Stimulated activated CD8-positive, alpha-beta memory T cell treated with anti-CD3 and anti-CD28 coated beads, Interleukin-4, amount 100 ng/mL, for 1 hour (primary cell): Measurements from ENCODE around the gene SH2D2A.
"Not testable (repeated sequence)": the region's sequence is repeated elsewhere in the genome, so short reads cannot be mapped to it uniquely, and the experiment has no call there.

Source experiments
- DNase-seq, 2 donors: peaks; one replicate each; pipeline ENCODE4 v3.0.0-alpha.2; 2020; ENCODE audit warnings: low read depth in 2 of 2, low spot score in 1 of 2

The SH2D2A gene

DNA sequence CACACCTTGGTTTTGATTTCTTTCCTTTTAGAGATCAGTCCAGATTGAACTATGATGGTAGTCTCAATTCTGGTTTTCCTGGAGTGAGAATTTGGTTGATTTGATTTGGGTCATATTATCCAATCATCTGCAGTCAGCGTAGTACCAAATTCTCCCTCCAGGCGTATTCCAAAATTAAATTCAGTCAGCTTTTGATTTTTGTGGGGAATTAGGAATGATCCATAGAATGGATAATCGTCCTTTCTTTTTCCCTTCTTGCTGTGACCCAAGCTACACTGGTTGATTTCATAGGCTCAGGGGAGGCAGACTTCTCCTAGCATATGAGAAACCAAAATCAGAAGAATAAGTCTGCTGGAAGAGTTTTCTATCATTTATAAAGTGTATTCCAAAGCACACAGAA lies 44.4 kb downstream of the SH2D2A start:
- DNase-seq, result no peak

DNA sequence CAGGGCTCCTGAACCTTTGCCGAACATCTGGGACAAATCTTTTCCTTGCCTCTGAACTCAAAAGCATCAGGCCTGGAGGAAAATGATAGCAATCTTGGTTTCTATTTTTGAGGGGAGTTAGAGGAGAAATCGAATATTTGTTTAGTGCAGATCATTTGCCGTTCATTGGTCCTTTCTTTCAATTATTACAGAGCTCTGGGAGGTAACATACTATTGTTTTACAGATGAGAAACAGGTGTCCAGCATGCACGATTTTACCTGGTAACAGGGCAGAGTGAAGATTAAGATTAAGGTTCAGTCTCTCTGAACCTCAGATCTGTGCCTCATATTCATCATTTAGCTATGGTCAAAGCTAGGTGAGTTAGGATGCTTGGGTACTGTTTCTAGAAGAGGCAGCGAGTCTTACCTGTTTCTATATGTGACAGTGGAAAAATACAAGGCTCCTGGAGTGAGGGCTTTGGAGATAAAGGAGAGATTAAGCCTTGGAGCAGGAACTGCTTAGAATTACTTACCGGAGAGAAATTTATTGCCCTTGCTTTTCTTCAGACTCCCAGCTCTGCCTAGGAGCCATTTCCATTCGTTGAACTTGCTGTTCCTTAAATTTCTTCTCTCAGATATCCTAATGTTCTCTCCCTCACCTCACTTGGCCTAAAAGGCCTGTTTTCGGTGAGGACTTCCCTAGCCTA lies 47.9 kb downstream of the SH2D2A start:
- no peak for DNase-seq

DNA sequence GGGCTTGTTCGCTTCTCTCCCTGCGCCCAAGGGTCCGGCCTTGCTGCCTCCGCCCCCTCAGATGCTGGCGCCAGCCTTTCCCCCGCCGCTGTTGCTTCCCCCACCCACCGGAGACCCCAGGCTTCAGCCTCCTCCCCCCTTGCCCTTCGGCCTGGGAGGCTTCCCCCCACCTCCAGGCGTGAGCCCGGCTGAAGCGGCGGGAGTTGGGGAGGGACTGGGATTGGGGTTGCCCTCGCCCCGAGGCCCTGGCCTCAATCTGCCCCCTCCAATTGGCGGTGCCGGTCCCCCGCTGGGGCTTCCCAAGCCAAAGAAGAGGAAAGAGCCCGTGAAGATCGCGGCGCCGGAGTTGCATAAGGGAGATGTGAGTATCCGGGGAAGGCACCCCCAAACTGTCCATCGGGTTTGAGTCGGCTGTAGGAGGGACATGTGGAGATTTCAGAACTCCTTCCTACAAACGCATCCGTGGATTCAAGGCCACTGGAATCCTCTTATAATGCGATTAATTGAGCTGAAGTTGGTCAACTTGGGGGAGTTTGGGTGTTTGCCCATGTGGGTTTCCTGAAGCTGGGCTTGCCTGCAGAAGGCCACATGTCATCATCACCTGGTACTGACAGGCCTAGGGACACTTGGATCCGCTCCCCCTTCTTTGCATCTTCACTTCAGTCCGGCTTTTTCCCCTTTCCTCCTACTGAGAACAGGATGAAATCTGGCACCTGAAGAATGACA lies 48.6 kb downstream of the SH2D2A start:
- DNase-seq, result no peak

DNA sequence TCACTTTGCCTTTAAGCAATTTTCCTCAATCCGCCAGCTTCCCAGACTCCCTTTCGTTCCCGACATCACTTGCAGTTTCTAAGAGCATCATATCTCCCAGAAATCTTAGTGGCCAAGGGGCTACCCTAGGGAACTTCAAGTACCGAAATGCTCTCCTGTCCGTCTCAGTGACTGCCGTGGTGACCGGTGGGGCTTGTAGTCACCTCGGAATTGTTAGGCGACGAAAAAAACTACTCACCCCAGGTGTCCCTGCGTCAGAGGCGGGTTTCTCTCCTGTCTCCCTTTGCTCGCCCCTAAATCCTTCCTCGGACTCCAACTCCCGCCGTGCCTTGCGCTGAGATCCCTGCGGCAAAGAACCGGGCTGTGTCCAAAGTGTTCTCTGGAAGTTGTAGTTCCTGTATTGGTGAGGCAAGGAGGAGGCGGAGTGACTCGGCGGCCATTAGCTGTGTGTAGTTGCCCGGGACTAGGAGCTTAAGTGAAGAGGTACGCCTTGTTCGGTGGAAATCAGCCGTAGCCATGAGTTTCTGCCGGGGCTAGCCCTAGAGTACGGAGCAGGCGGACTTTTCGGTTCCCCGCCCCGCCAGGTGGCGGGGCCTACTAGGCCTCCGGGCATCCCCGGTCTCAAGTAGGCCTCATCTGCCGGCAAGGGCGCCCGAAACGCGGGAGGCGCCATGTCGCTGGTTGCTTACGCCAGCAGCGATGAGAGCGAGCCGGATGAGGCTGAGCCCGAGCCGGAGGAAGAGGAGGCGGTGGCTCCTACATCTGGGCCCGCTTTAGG lies 49.4 kb downstream of the SH2D2A start, which contains the start of gene PRCC:
Gene PRCC, plus strand, starts transcription at position 435 of the 778 bp plus-strand sequence. Its CDS starts 237 bp downstream, at position 672.
- peak; percentile 84 to 91 for DNase-seq

DNA sequence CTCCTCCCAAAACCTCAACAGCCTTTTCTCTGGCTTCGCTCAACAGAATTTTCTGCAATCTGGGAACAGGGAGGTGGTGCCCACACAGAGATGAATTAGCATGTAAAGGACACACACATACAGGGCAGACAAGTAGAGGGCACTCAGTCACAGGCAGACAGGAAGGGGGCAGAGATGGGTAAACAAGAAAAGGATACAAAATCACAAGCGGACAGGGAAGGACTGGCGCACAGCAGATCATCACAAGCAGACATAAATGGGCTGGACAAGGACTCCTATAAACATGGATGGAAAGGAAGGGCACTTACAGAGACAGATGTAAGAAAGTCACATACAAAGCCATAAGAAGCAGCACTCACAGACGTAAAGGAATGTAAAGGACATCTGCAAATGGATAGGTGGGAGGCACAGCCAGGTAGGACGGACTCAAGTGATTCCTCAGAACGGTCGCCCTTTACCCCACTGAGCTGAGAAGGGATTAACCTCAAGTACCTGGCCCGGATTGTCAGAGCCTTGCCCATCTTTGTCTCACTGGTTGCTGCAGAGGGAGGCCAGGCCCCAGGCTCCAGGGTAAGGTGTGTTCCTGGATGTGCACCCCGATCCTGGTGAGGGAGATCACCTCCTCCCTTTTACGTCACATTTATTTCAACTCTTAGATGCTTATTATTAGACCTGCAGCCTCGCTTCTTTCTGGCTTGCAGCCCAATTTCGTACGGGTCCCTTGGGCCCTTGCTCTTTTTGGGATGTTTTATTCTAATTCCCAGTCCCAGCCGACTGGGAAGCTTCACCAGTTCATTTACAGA lies 50.1 kb downstream of the SH2D2A start:
- DNase-seq, result no peak

DNA sequence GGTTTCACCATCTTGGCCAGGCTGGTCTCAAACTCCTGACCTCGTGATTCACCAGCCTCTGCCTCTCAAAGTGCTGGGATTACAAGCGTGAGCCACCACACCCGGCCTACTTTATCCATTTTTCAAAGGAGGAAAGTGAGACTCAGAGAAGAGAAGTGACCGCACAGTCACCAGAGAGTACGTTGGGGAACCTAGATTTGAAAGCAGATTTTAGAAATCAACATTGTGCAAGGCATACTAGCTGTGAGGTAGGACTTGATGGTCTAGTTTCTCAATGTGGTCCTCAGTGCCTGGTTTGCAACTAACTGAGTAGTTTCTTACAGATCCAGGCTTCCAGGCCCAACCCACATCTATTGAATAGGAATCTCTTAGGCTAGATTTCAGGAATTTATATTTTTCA lies 51.0 kb downstream of the SH2D2A start:
- no peak for DNase-seq

DNA sequence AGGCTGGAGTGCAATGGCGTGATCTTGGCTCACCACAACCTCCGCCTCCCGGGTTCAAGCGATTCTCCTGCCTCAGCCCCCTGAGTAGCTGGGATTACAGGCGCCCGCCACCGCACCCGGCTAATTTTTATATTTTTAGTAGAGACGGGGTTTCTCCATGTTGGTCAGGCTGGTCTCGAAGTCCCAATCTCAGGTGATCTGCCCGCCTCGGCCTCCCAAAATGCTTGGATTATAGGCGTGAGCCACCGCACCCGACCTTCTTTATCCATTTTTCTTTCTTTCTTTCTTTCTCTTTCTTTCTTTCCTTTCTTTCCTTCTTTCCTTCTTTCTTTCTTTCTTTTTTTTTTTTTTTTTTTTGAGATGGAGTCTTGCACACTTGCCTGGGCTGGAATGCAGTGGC lies 51.5 kb downstream of the SH2D2A start:
- not testable (repeated sequence) for DNase-seq

DNA sequence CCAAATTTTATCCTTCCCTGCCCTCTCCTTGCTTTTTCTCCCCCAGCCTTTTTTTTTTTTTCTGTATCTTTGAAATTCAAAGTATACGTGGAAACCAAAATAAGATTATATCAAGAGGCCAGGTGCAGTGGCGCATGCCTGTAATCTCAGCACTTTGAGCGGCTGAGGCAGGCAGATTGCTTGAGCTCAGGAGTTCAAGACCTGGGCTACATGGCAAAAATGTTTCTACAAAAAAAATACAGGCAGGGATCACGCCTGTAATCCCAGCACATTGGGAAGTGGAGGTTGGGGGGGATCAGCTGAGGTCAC lies 55.9 kb downstream of the SH2D2A start:
- DNase-seq, result no peak

DNA sequence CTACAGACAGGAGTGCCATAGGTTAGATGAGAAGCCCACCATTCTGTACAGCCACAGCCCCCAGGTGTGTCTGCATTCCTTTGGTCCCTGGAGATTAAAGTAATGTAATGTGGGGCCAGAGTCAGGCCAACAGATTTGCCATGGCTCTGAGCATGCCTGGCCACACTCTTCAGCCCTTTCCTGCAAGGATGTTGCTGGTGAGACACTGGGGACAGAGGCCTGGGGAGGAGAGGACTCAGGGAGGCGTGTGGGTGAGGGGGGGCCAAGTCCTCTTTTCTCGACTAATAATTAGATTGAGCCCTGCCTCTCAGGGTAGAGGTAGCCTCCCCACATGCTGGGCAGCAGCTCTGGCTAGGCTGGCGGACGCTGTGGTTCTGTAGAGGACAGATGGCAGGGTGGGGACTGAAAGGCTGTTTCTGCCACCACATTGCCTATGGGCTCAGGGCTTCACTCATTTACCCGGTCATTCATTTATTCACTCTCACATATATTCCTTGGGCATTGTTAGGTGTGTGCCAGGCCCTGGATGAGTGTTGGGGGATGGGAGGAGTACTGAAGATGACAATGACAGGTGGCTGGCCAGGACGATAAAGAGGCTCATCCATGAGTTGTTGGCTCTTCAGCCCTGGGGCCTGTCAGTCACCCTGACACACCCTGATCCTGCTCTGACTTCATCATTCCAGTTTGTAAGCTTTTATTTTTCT lies 56.4 kb downstream of the SH2D2A start:
- no peak for DNase-seq

DNA sequence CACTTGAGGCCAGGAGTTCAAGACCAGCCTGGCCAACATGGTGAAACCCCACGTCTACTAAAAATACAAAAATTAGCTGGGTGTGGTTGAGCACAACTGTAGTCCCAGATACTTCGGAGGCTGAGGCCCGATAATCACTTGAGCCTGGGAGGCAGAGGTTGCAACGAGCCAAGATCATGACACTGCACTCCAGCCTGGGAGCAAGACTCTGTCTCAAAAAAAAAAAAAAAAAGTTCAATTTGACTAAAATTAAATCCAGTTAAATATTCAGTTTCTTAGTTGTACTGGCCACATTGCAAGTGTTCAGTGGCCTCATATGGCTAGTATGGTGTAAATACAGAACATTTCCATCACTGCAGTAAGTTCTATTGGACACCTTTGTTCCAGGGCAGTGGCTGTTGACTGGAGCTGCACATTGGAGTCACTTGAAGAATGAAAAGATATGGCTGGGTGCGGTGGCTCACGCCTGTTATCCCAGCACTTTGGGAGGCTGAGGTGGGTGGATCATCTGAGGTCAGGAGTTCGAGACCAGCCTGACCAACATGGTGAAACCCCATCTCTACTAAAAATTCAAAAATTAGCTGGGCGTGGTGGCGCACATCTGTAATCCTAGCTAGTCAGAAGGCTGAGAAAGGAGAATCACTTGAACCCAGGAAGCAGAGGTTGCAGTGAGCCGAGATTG lies 58.9 kb downstream of the SH2D2A start:
- not testable (repeated sequence) for DNase-seq

DNA sequence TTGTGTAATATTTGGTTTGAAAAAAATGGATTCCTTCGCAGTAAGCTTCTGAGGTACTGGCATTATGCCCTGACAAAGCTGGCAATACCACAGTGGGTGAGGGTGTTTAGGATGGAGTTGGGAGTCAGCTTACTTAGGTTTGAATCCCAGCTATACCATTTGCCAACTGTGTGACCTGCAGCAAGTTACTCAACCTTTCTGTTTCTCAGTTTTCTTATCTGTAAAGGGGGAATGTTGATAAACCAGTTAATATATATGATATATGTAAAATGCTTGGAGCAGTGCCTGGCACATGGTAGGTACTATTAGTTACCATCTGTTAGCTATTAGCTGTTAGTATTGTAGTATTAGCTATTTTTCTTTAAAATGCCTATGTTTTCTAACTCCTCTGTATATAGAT lies 60.3 kb downstream of the SH2D2A start:
- DNase-seq, result no peak
